SK-N-SH (cell line): Measurements from ENCODE around the gene PTPN2. TPM values are rescaled to one million over a fixed set of nuclear protein-coding genes. Genes with fewer than 3 reads are reported as not detected.
"Not testable (repeated sequence)": the region's sequence is repeated elsewhere in the genome, so short reads cannot be mapped to it uniquely, and the experiment has no call there.

Experiments used
- CTCF ChIA-PET: fragments of 300-600, 350-600 bp; formaldehyde crosslinking; extraction: SDS; loops from one replicate; lab custom pipeline; 2021; lab: Yijun Ruan, JAX
- POLR2A ChIA-PET: fragments of 350-600 bp; sonication (Branson Sonifier 250); formaldehyde crosslinking; extraction: SDS; loops from one replicate; lab custom pipeline; 2020; ENCODE audit warnings: antibody characterized with exemption, inconsistent platforms; lab: Yijun Ruan, JAX
- DNase-seq: peaks from one replicate; pipeline ENCODE4 v3.0.0; 2012
- H2AFZ ChIP-seq: fragments of 200-600 bp; sonication (generic); 2 replicates; pipeline ENCODE4 v1.8.1; 2016; ENCODE audit warnings: antibody characterized with exemption, mild to moderate bottlenecking, low read depth
- H3F3A ChIP-seq: fragments of 200-600 bp; sonication (generic); replicated peaks from 2 replicates; pipeline ENCODE3; 2016; ENCODE audit warnings: antibody characterized with exemption, mild to moderate bottlenecking; ENCODE audit not compliant: insufficient read depth
- H3K27ac ChIP-seq, 2 experiments: fragments of 200-500 bp in 1 of 2; fragments of 200-600 bp in 1 of 2; sonication (Bioruptor generic) in 1 of 2; sonication (generic), shearing (Covaris generic) in 1 of 2; 2 replicates each; pipeline versions ENCODE4 v1.5.1 to v1.6.1; 2014 to 2016; ENCODE audit warnings: low read depth in 2 of 2, inconsistent platforms in 1 of 2, low read length in 1 of 2, mild to moderate bottlenecking in 1 of 2, mixed read lengths in 1 of 2
- H3K27me3 ChIP-seq: fragments of 200-600 bp; sonication (generic), shearing (Covaris generic); 2 replicates; pipeline ENCODE4 v1.6.1; 2016; ENCODE audit warnings: mixed run types; ENCODE audit not compliant: insufficient read depth
- H3K36me3 ChIP-seq, 2 experiments: fragments of 200-500 bp in 1 of 2; fragments of 200-600 bp in 1 of 2; sonication (Bioruptor generic) in 1 of 2; sonication (generic) in 1 of 2; replicated peaks in 1 of 2; 2 replicates each; pipeline versions ENCODE3 to v1.5.1; 2014 to 2016; ENCODE audit warnings: low read length in 1 of 2, mild to moderate bottlenecking in 1 of 2; ENCODE audit not compliant: insufficient read depth in 2 of 2, control insufficient read depth in 1 of 2
- H3K4me1 ChIP-seq, 2 experiments: fragments of 200-500 bp in 1 of 2; fragments of 200-600 bp in 1 of 2; sonication (Bioruptor generic) in 1 of 2; sonication (generic), shearing (Covaris generic) in 1 of 2; 2 replicates each; pipeline versions ENCODE4 v1.5.1 to v1.6.1; 2014 to 2016; ENCODE audit warnings: low read depth in 1 of 2, low read length in 1 of 2, mixed run types in 1 of 2; ENCODE audit not compliant: insufficient read depth in 2 of 2, control insufficient read depth in 1 of 2
- H3K4me2 ChIP-seq: fragments of 200-600 bp; sonication (generic), shearing (Covaris generic); 2 replicates; pipeline ENCODE4 v1.6.1; 2017; ENCODE audit warnings: mixed run types
- H3K4me3 ChIP-seq, 2 experiments: fragments of 200-500 bp in 1 of 2; fragments of 200-600 bp in 1 of 2; sonication (Bioruptor generic) in 1 of 2; sonication (generic), shearing (Covaris generic) in 1 of 2; 2 replicates each; pipeline versions ENCODE4 v1.5.1 to v1.8.1; 2014 to 2016; ENCODE audit warnings: low read depth in 2 of 2, inconsistent platforms in 1 of 2, low read length in 1 of 2, mild to moderate bottlenecking in 1 of 2, mixed read lengths in 1 of 2, moderate library complexity in 1 of 2
- H3K79me2 ChIP-seq: fragments of 200-600 bp; sonication (generic); 2 replicates; pipeline ENCODE4 v1.8.1; 2017; ENCODE audit warnings: mild to moderate bottlenecking; ENCODE audit not compliant: insufficient read depth
- H3K9ac ChIP-seq: fragments of 200-600 bp; sonication (generic); 2 replicates; pipeline ENCODE4 v1.6.1; 2017; ENCODE audit warnings: mixed run types
- H3K9me2 ChIP-seq: fragments of 200-600 bp; sonication (generic); 2 replicates; pipeline ENCODE4 v1.6.1; 2017; ENCODE audit warnings: mixed run types
- H3K9me3 ChIP-seq: fragments of 200-600 bp; sonication (generic); 2 replicates; pipeline ENCODE4 v1.6.1; 2017; ENCODE audit warnings: mixed run types, mild to moderate bottlenecking, moderate library complexity
- H4K20me1 ChIP-seq: fragments of 200-600 bp; sonication (generic); 2 replicates; pipeline ENCODE4 v1.6.1; 2017; ENCODE audit warnings: mild to moderate bottlenecking, mixed run types; ENCODE audit not compliant: insufficient read depth
- FOSL2 ChIP-seq: IDR thresholded peaks from 2 replicates; pipeline ENCODE4 v1.4.0; 2012; ENCODE audit warnings: low read depth, mild to moderate bottlenecking, moderate library complexity, borderline replicate concordance
- FOXJ3 ChIP-seq: sonication (generic); formaldehyde crosslinking; IDR thresholded peaks from 2 replicates; pipeline ENCODE4 v1.5.1; 2020; ENCODE audit warnings: mild to moderate bottlenecking, missing genetic modification reagents
- GABPA ChIP-seq: IDR thresholded peaks from 2 replicates; pipeline ENCODE4 v1.4.0; 2012; ENCODE audit warnings: low read depth, mild to moderate bottlenecking
- MXI1 ChIP-seq: IDR thresholded peaks from 2 replicates; pipeline ENCODE4 v1.6.1; 2012; ENCODE audit warnings: mild to moderate bottlenecking, low read depth, low read length, improper control_type of control experiment
- NFIC ChIP-seq: IDR thresholded peaks from 2 replicates; pipeline ENCODE4 v1.4.0; 2012; ENCODE audit warnings: borderline replicate concordance
- NRF1 ChIP-seq: IDR thresholded peaks from 2 replicates; pipeline ENCODE4 v1.6.1; 2012; ENCODE audit warnings: low read depth, mild to moderate bottlenecking, low read length
- RFX5 ChIP-seq: IDR thresholded peaks from 2 replicates; pipeline ENCODE4 v1.6.1; 2012; ENCODE audit warnings: mild to moderate bottlenecking, improper control_type of control experiment, low read length
- RXRA ChIP-seq: IDR thresholded peaks from 2 replicates; pipeline ENCODE4 v1.4.0; 2012; ENCODE audit warnings: low read depth, mild to moderate bottlenecking, borderline replicate concordance
- SIN3A ChIP-seq: IDR thresholded peaks from 2 replicates; pipeline ENCODE4 v1.6.1; 2012; ENCODE audit warnings: low read depth, mild to moderate bottlenecking, low read length, moderate library complexity, borderline replicate concordance
- TEAD4 ChIP-seq: IDR thresholded peaks from 2 replicates; pipeline ENCODE4 v1.4.0; 2012; ENCODE audit warnings: mild to moderate bottlenecking, borderline replicate concordance; ENCODE audit not compliant: insufficient read depth
- USF2 ChIP-seq: fragments of 150-350 bp; IDR thresholded peaks from 2 replicates; pipeline ENCODE4 v1.6.1; 2017; ENCODE audit warnings: antibody characterized with exemption, low read length, low read depth, borderline replicate concordance
- WGBS: methylation state at CpG from one replicate; pipeline ENCODE4 v1.1.6; 2017; ENCODE audit warnings: low lambda C conversion rate; 5-methylcytosine and 5-hydroxymethylcytosine counted together
- polyA plus RNA-seq, 3 experiments: library from polyadenylated mRNA; depleted of rRNA; stranded (reverse); fragments of >200 nt; gene quantifications; 2 replicates each; pipeline ENCODE4 v1.2.3, GENCODE V29; 2012
- TF ChIP-seq, protein P1 (sequence below): IDR thresholded peaks from 2 replicates; pipeline ENCODE4 v1.4.0; 2012; ENCODE audit warnings: low read depth, borderline replicate concordance
- TF ChIP-seq, protein P2 (sequence below): IDR thresholded peaks from 2 replicates; pipeline ENCODE4; 2012

Gene PTPN2
- polyA plus RNA-seq, 1 of the 3 experiments (the other 2 are of a cell fraction), result 11.2 TPM

DNA sequence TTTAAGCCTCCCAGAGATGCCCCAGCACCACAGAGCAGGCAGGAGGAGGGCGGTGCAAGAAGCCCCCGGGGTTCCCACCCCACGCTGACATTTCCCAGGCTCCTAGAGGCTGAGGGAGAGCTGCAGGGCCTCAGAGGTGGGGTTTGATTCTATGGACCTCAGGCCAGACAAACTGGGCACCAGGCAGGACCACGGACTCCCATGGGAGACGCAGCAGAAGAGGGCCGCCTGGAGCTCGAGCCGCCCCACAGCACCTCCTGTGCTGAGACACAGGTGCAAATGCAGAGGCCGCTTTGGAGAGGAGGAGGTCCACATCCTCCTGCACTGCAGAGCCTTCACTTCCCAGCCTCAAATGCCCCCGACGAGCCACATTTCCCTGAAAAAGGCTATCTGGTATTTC, 118.5 kb downstream of the PTPN2 start:
- H3K27ac ChIP-seq, result no peak overlapping the region
- no peak overlapping the region for H2AFZ ChIP-seq
- no peak overlapping the region for H3K4me3 ChIP-seq
- no peaks in the 10 kb centered on the region for H3K36me3 ChIP-seq
- no peak overlapping the region for H3K9ac ChIP-seq
- H3K27me3 ChIP-seq, result no peaks in the 10 kb centered on the region
- TF ChIP-seq MXI1 (no peak), RFX5 (no peak)
- TF ChIP-seq, protein P1, sequence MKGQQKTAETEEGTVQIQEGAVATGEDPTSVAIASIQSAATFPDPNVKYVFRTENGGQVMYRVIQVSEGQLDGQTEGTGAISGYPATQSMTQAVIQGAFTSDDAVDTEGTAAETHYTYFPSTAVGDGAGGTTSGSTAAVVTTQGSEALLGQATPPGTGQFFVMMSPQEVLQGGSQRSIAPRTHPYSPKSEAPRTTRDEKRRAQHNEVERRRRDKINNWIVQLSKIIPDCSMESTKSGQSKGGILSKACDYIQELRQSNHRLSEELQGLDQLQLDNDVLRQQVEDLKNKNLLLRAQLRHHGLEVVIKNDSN, result no peak
- TF ChIP-seq, all 33 proteins: peak for 0
- Histone ChIP-seq H3K79me2 (no peaks in the 10 kb centered on the region), H3K4me1 (no peaks in the 10 kb centered on the region), H4K20me1 (no peaks in the 10 kb centered on the region), H3K9me3 (no peaks in the 10 kb centered on the region), H3K4me2 (no peak overlapping the region), H3K9me2 (no peaks in the 10 kb centered on the region), H3F3A (no peaks in the 10 kb centered on the region)
- CTCF ChIA-PET, result no interaction called here
- POLR2A ChIA-PET, result no interaction called here
- no peak for DNase-seq
- WGBS, result 93% methylated on average over 8 of the region's 11 CpGs

- no peak overlapping the region for H3K4me2 ChIP-seq
- WGBS, result 80% methylated on average over 8 of the region's 8 CpGs
- CTCF ChIA-PET, result no interaction called here
Measured at GRCh38 chr18:12765126-12765525, 118.9 kb downstream of the PTPN2 start.

DNA sequence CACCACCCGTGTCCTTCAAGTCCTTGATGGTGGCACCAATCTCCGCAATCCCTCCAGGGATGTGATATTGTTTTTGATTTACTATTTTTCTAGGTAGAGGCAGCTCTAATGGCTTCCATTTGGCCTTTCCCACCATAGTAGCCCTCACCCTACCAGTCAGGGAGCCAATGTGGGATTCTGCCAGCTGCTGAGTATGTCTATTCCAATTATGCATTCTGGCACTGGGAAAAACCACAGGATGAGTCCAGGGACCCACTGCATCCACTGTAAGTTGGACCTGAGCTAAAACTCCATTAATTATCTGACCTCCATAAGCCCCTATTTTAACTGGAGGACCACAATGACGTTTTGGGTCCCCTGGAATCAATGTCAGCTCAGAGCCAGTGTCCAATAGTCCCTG, 125.5 kb downstream of the PTPN2 start:
- H3F3A ChIP-seq, DNase-seq, H3K4me3 ChIP-seq, H2AFZ ChIP-seq, H3K79me2 ChIP-seq, H3K27ac ChIP-seq, H4K20me1 ChIP-seq, H3K36me3 ChIP-seq, H3K4me2 ChIP-seq, H3K9ac ChIP-seq, POLR2A ChIA-PET, H3K9me3 ChIP-seq, H3K9me2 ChIP-seq, H3K4me1 ChIP-seq, H3K27me3 ChIP-seq: not testable (repeated sequence)
- 53% methylated on average over 3 of the region's 3 CpGs for WGBS
- CTCF ChIA-PET, result interaction anchor here (0.7 to 1.5 kb wide), 3 partner anchors 14 to 27 kb away, joined by 3 to 4 read pairs (median 3); no protein-coding TSS in a partner anchor

More at GRCh38 chr18:12765126-12765525, 118.9 kb downstream of the PTPN2 start:
- H3K4me1 ChIP-seq, result no peaks in the 10 kb centered on the region
- POLR2A ChIA-PET, result no interaction called here
- no peaks in the 10 kb centered on the region for H3K36me3 ChIP-seq
- no peaks in the 10 kb centered on the region for H3K9me3 ChIP-seq
- H3K9ac ChIP-seq, result no peak overlapping the region
- no peaks in the 10 kb centered on the region for H3K27me3 ChIP-seq
- no peak overlapping the region for H2AFZ ChIP-seq
- no peak overlapping the region for H3K4me3 ChIP-seq
- H3K79me2 ChIP-seq, result no peaks in the 10 kb centered on the region
- no peaks in the 10 kb centered on the region for H3F3A ChIP-seq
- H3K27ac ChIP-seq, result no peak overlapping the region
- no peaks in the 10 kb centered on the region for H3K9me2 ChIP-seq
- H4K20me1 ChIP-seq, result no peaks in the 10 kb centered on the region
- TF ChIP-seq RXRA (no peak), FOSL2 (no peak), TEAD4 (no peak), USF2 (no peak), SIN3A (no peak), NRF1 (no peak), GABPA (no peak), NFIC (no peak), FOXJ3 (CRISPR knock-in tag) (no peak)
- TF ChIP-seq, protein P1, result no peak
- TF ChIP-seq, protein P2, sequence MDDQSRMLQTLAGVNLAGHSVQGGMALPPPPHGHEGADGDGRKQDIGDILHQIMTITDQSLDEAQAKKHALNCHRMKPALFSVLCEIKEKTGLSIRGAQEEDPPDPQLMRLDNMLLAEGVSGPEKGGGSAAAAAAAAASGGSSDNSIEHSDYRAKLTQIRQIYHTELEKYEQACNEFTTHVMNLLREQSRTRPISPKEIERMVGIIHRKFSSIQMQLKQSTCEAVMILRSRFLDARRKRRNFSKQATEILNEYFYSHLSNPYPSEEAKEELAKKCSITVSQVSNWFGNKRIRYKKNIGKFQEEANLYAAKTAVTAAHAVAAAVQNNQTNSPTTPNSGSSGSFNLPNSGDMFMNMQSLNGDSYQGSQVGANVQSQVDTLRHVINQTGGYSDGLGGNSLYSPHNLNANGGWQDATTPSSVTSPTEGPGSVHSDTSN, result no peak
- DNase-seq, result no peak

GRCh38 chr18:12756619-12757239, 127.3 kb downstream of the PTPN2 start:
- H3K4me3 ChIP-seq, POLR2A ChIA-PET, H3K27ac ChIP-seq, H2AFZ ChIP-seq, H3K9me3 ChIP-seq, H3K4me1 ChIP-seq, H3K4me2 ChIP-seq, H3F3A ChIP-seq, H3K79me2 ChIP-seq, H3K36me3 ChIP-seq, H3K9ac ChIP-seq, H4K20me1 ChIP-seq, H3K27me3 ChIP-seq, DNase-seq, H3K9me2 ChIP-seq: not testable (repeated sequence)
- 75% methylated on average over 10 of the region's 14 CpGs for WGBS
- CTCF ChIA-PET, result interaction anchor here (0.8 kb wide), 1 partner anchor 130 kb away, joined by 3 read pairs; no protein-coding TSS in a partner anchor
